NCI-H345 treated with DMSO at 0.1 percent for 48 hours (cell line): ENCODE data around the gene MBOAT1.
"Not testable (repeated sequence)": the region's sequence is repeated elsewhere in the genome, so short reads cannot be mapped to it uniquely, and the experiment has no call there.

Source experiments
- DNase-seq: peaks from one replicate; lab custom pipeline; 2025; ENCODE audit not compliant: unreplicated experiment; lab: John Stamatoyannopoulos, UW

Gene MBOAT1

GRCh38 chr6:20142866-20143265 lies 69.4 kb downstream of the MBOAT1 start:
- no peak for DNase-seq

- no peak for DNase-seq
These were observed 70.3 kb downstream of the MBOAT1 start for GRCh38 chr6:20141931-20142330.

DNA sequence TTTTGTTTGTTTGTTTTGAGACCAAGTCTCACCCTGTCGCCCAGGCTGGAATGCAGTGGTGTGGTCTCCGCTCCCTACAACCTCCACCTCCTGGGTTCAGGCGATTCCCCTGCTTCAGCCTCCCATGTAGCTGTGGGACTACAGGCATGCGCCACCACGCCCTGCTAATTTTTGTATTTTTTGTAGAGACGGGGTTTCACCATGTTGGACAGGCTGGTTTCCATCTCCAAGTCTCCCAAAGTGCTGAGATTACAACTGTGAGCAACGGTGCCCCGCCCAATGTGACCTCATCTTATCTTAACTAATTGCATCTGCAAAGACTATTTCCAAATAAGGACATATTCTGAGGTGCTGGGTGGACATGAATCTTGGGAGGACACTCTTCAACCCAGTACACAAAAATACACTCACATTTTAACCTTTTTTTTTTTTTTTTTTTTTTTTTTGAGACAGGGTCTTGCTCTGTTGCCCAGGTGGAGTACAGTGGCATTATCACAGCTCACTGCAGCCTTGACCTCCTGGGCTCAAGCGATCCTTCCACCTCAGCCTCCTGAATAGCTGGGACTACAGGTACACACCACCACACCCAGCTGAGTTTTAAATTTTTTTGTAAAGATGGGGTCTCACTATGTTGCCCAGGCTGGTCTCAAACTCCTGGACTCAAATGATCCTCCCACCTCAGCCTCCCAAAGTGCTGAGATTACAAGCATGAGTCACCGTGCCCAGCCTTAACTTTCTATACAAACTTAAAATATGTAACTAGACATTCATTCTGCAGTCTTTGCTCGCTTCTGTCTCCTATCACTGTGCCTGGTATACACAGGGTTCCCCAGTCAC lies 72.9 kb downstream of the MBOAT1 start:
- DNase-seq: not testable (repeated sequence)

DNA sequence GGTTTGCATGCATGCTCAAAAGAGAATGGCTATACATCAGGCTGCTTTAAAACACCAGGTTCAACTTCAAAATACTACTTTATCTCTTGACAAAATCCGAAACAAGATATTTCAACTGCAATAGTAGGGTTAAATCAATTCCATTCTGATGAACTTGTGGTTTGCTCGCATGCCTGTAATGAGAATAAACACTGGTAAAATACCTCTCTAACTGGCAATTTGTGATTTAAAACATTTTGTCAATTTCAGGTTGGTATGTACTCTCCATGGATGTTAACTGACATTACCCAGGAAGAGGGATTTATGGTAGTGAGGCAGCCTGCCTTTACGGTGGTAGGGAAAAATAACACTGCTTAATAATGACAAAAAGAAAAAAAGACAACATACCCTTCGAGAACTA lies 74.4 kb downstream of the MBOAT1 start:
- no peak for DNase-seq

DNA sequence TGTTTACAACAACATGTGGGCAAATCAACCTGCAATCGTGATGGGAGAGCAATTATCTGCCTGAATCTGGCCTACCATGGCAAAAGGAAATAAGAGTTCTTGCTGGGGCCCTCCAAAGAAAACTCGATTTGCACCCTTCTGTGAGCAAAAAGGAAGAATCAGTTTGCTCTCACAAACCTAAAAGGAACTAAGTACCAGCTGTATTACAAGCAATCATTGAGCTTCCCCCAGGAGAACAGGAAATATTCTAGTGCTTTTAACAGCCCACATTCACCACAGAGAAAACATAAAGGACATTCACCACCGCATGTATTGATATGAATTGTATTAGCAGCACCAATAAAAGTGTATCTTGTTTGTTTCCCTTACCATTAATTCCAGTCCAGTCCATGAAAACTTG lies 75.0 kb downstream of the MBOAT1 start:
- no peak for DNase-seq

DNA sequence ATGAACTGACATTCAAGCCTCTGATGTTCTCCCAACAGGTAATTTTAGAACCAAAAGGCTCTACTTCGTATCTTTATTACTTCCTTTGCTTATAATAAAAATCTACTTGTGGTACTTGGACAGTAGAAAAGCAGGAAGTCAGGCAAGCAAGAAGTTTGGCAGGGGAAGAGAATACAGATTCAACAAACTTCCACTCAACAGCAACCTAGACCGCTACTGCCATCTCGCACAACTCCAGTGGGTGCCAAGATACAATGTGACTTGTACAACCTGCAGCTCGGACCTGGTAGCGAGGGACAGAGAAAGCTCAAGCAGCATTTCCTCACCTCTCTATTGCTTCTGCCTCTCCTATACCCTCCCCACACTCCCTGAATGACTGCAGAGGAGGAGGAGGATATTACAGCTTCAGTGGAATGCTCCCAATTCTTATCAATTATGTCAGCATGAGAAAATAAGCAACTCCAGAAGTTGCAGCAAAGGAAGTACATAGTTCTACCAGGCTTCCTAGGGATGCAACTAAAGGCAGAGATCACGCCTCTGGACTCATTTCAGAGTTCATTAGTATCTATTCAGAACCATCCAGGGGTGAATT lies 76.5 kb downstream of the MBOAT1 start:
- no peak for DNase-seq

- DNase-seq: no peak
These were observed 77.7 kb downstream of the MBOAT1 start for GRCh38 chr6:20134613-20135012.

GRCh38 chr6:20129290-20130088 lies 82.8 kb downstream of the MBOAT1 start:
- DNase-seq: no peak

- no peak for DNase-seq
These were observed 84.3 kb downstream of the MBOAT1 start for GRCh38 chr6:20128018-20128417.

DNA sequence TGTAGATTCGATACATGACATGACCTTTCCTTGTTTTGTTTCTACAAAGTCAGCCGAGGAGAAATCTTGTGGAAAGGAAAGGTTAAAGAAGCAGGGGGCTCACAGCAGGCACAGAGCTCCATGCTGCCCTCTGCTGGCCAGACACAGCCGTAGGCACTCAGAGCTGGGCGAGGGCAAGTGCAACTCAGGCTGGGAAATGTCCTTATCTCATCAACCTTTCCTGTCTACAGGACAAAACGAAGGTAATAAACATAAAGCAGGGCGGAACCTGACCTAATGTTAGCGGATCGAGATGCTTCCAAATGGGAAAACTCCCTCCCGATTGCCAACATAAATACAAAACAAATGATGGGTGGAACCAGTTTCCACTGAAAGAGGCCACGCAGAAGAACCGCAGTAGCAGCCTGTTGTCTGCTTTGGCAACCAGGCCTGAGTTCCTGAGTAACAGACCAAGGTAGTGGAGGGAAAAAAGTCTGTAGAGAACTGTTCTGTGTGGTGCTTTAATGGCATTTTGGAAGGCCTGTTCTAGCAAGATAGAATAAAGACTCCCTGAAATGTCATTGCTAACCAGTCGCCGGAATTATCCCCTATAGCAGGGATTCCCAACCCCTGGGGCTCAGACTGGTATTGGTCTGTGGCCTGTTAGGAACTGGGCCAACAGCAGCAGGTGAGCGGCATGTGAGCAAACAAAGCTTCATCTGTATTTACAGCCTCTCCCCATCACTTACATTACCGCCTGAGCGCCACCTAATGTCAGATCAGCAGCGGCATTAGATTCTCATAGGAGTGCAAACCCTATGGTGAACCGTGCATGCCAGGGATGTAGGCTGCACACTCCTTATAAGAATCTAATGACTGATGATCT lies 85.2 kb downstream of the MBOAT1 start:
- DNase-seq: peak; percentile 86

GRCh38 chr6:20126102-20126752 lies 86.0 kb downstream of the MBOAT1 start:
- DNase-seq: no peak

- DNase-seq: no peak
These were observed 87.7 kb downstream of the MBOAT1 start for GRCh38 chr6:20124545-20124944.

- DNase-seq: no peak
These were observed 92.8 kb downstream of the MBOAT1 start for GRCh38 chr6:20119485-20119884.

- DNase-seq: no peak
These were observed 93.4 kb downstream of the MBOAT1 start for GRCh38 chr6:20118892-20119291.

DNA sequence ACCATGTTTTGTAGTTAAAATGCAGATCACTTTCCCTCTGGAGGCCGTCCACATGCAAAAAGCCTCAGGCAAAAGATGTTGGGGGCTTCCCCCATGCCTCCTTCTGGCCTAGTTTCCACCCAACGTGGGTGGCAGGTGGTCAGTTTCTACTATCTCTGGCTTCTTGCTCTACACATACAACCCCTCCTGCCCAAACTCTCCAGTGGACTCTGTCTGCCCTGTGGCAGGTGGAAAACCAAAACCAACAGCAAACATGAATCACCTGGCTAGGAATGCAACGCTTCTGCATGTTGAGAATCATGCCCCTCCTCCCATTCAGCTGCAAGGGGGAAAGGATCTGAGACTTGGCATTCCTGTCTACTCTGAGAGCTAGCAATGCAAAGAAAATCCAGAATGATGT lies 94.8 kb downstream of the MBOAT1 start:
- DNase-seq: no peak

DNA sequence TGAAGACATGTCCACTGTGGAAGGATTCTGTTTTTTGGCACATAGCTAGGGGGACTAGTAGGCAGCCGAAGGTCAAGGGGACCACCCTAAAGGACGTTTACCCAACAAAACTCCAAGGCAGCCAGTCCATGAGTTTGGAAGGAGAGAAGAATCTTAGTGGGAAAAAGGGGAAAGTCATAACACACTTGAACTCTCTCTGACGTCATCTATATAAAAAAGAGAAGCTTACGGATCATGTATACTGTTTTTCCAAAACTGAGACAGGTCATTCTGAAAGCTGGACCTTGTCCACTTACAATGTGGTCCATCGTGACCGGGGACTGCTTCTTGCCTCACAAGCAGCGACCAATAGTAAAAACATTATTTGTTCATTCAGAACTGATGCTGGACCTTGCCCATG lies 95.5 kb downstream of the MBOAT1 start:
- no peak for DNase-seq

DNA sequence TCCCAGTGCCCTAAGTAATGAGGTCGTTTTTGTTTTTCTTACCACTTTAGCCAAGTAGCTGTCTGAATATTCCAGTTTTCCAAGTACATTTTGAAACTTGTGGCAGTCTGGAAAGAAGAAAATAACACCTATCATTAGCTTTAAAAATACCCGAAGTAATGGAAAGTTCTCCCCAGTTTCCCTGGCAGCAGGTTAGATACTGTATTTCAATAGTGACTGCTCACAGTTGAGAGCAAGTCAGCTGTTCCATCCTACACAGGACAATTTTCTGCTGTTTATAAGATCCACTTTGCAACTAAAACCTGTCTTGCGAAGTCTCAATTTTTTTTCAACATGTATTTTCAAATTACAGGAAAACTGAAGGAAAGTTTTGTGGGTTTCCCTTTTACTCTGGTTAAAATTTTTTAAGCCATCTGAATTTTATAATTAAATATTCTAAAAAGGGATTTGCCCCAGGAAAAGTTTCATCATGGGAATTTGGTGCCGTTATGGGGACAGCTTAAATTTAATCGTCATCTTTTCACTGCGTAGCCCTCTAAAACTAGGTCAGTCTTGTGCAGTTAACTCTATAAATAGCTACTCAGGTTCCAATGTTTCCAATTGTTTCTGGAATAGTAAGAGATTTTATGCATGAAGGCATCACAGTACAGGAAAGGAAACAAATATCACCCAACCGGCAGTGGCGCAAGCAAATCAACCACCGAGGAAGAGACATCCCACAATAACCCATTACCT lies 96.9 kb downstream of the MBOAT1 start:
- DNase-seq: no peak

DNA sequence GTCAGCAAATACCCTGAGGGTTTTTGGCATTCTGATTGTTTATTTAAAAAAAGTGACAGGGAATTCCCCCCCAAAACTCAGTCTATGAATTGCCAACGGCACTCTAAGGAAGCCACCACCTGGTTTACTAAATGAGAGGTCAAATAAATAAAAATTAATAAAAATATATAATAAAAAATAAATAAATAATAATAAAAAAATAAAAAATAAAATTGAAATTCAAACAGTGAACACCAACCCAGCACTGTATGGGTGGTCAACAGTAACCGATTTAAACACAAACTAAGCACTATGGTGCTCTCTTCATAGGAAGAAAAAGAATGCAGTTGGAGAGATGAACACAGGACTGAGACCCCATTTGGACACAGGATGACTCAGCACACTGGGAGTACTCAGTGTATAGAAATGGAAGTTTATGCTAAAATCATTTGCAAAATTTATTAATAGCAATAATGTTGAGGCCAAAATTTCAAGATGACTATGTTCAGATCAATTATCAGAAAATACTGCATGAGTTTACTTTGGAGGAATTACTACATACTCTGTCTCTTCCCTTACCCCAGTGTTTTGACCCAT lies 98.5 kb downstream of the MBOAT1 start:
- no peak for DNase-seq

DNA sequence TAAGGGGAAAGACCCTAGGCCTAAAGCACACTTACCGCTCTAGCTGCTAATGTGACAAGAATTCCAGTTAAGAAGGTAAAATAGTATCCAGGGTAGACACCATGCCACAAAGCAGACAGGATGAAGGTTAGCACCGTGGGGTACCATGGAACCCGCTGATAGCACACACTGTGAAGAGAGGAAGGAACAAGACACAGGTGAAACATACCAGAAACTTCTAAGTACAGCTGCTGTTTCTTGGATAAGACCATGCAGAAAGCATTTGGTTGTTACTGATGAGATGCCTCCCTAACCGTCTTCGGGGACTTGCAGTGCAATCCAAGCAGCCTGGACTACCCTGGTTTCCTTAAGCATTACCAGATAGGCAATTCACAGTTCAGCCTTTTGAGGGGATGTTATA lies 99.4 kb downstream of the MBOAT1 start:
- DNase-seq: no peak
